CD4-positive, alpha-beta T cell (primary cell): ENCODE data around the gene SPECC1L. TPM values are rescaled to one million over a fixed set of nuclear protein-coding genes. Genes with fewer than 3 reads are reported as not detected.

Source experiments
- ATAC-seq: fragments of 200-7000 bp; cut with Tn5 transposase; one replicate; pipeline ENCODE4 v1.10.0; 2022; ENCODE audit warnings: mild to moderate bottlenecking; ENCODE audit not compliant: poor library complexity
- CTCF ChIA-PET: fragments of 350-600 bp; sonication (Branson Sonifier 250); formaldehyde crosslinking; loops from one replicate; lab custom pipeline; 2021; ENCODE audit warnings: antibody characterized with exemption, inconsistent platforms; lab: Charles Lee
- POLR2A ChIA-PET: fragments of 350-600 bp; sonication (Branson Sonifier 250); formaldehyde crosslinking; loops from one replicate; lab custom pipeline; 2021; ENCODE audit warnings: antibody characterized with exemption, inconsistent platforms; lab: Charles Lee
- DNase-seq, 14 experiments: peaks; one replicate each; pipeline ENCODE4 v3.0.0-alpha.2; 2013 to 2020; ENCODE audit warnings: mixed read lengths in 2 of 14
- H3K27ac ChIP-seq, 2 donors: one replicate each; pipeline versions ENCODE4 v1.5.1 to v1.7.0; 2013; ENCODE audit warnings: low read length in 2 of 2, low read depth in 1 of 2, mild to moderate bottlenecking in 1 of 2
- H3K27me3 ChIP-seq, 2 experiments: 1 replicate in 1 of 2; 2 replicates in 1 of 2; pipeline versions ENCODE4 v1.6.1 to v1.7.0; 2013; ENCODE audit warnings: low read length in 2 of 2, control low read depth in 1 of 2, mild to moderate bottlenecking in 1 of 2, moderate library complexity in 1 of 2; ENCODE audit not compliant: insufficient read depth in 2 of 2, control insufficient read depth in 1 of 2
- H3K36me3 ChIP-seq: one replicate; pipeline ENCODE4 v1.6.1; 2013; ENCODE audit warnings: low read length, control low read depth; ENCODE audit not compliant: insufficient read depth
- H3K4me1 ChIP-seq: one replicate; pipeline ENCODE4 v1.6.1; 2013; ENCODE audit warnings: low read length, control low read depth; ENCODE audit not compliant: insufficient read depth
- H3K4me3 ChIP-seq: one replicate; pipeline ENCODE4 v1.5.1; 2013; ENCODE audit warnings: mild to moderate bottlenecking, low read length, moderate library complexity
- H3K9me3 ChIP-seq, 2 experiments: 1 replicate in 1 of 2; 2 replicates in 1 of 2; pipeline versions ENCODE4 v1.6.1 to v1.7.0; 2013; ENCODE audit warnings: low read length in 2 of 2, mild to moderate bottlenecking in 2 of 2, control low read depth in 1 of 2, moderate library complexity in 1 of 2; ENCODE audit not compliant: control insufficient read depth in 1 of 2, insufficient read depth in 1 of 2
- H3K27ac Mint-ChIP-seq: one replicate; pipeline ENCODE4 v1.8.0; 2020; ENCODE audit warnings: mixed read lengths
- H3K27me3 Mint-ChIP-seq: one replicate; pipeline ENCODE4 v1.8.0; 2021; ENCODE audit warnings: mixed read lengths
- H3K36me3 Mint-ChIP-seq: one replicate; pipeline ENCODE4 v1.8.0; 2021; ENCODE audit warnings: low read depth, mixed read lengths
- H3K4me1 Mint-ChIP-seq: one replicate; pipeline ENCODE4 v1.8.0; 2021; ENCODE audit warnings: low read depth, mixed read lengths
- H3K4me3 Mint-ChIP-seq: one replicate; pipeline ENCODE4 v1.8.0; 2020; ENCODE audit warnings: mild to moderate bottlenecking, mixed read lengths
- H3K9me3 Mint-ChIP-seq: one replicate; pipeline ENCODE4 v1.8.0; 2020; ENCODE audit warnings: mixed read lengths
- CTCF ChIP-seq: fragments of 200-600 bp; IDR thresholded peaks from one replicate; pipeline ENCODE4 v1.8.0; 2022; ENCODE audit warnings: antibody characterized with exemption, mild to moderate bottlenecking
- intact Hi-C, 2 experiments: fragments of 100-400 bp; cut with DNase I in 1 of 2; cut with micrococcal nuclease in 1 of 2; formaldehyde crosslinking; loops; one replicate each; pipeline versions ENCODE4 v1.15.1 to v1.9.0; 2023 to 2025; cut with DNase I, micrococcal nuclease
- total RNA-seq, 174 experiments: library from RNA in 2 of 174; stranded (reverse) in 2 of 174; gene quantifications; one replicate each; pipeline ENCODE4 v1.2.3 and lab custom pipeline; 2021 to 2026

The SPECC1L gene
- total RNA-seq, 2 experiments from 2014 or later: 27.5 to 31.8 TPM

GRCh38 chr22:24417901-24418641 is 147.4 kb downstream of the SPECC1L start:
- Mint-ChIP-seq H3K36me3 (peaks cover 26% of the 10 kb centered on the region), H3K27me3 (no peaks in the 10 kb centered on the region), H3K9me3 (no peaks in the 10 kb centered on the region), H3K4me3 (no peak overlapping the region), H3K27ac (no peak overlapping the region), H3K4me1 (peaks cover 11% of the 10 kb centered on the region)
- no peak for TF ChIP-seq CTCF
- H3K4me1 ChIP-seq: peaks cover 5% of the 10 kb centered on the region
- no peak overlapping the region for H3K27ac ChIP-seq
- ChIA-PET POLR2A (no interaction called here), CTCF (interaction anchor here (0.5 kb wide), 1 partner anchor 86 kb away, joined by 3 read pairs; no protein-coding TSS in a partner anchor)
- no peak for DNase-seq
- no peak overlapping the region for H3K4me3 ChIP-seq
- intact Hi-C loops: no loop called here
- no peak for ATAC-seq
- H3K9me3 ChIP-seq: no peaks in the 10 kb centered on the region
- no peaks in the 10 kb centered on the region for H3K27me3 ChIP-seq
- peaks cover 21% of the 10 kb centered on the region for H3K36me3 ChIP-seq

GRCh38 chr22:24418786-24419474 is 148.3 kb downstream of the SPECC1L start:
- ATAC-seq (no peak), DNase-seq (no peak)
- peaks cover 9% of the 10 kb centered on the region for H3K4me1 ChIP-seq
- Mint-ChIP-seq H3K27ac (no peak overlapping the region), H3K4me1 (peaks cover 11% of the 10 kb centered on the region), H3K36me3 (peaks cover 25% of the 10 kb centered on the region), H3K9me3 (no peaks in the 10 kb centered on the region), H3K27me3 (no peaks in the 10 kb centered on the region), H3K4me3 (no peak overlapping the region)
- H3K9me3 ChIP-seq: no peaks in the 10 kb centered on the region
- ChIA-PET POLR2A (no interaction called here), CTCF (interaction anchor here (0.5 kb wide), 1 partner anchor 85 kb away, joined by 3 read pairs; no protein-coding TSS in a partner anchor)
- peaks cover 18% of the 10 kb centered on the region for H3K36me3 ChIP-seq
- H3K27me3 ChIP-seq: no peaks in the 10 kb centered on the region
- no peak overlapping the region for H3K27ac ChIP-seq
- H3K4me3 ChIP-seq: no peak overlapping the region
- intact Hi-C loops: no loop called here
- no peak for TF ChIP-seq CTCF

- no peak for DNase-seq
- Mint-ChIP-seq H3K9me3 (no peaks in the 10 kb centered on the region), H3K27ac (no peak overlapping the region), H3K27me3 (no peaks in the 10 kb centered on the region), H3K4me3 (no peak overlapping the region), H3K36me3 (peaks cover 21% of the 10 kb centered on the region), H3K4me1 (peaks cover 11% of the 10 kb centered on the region)
- Histone ChIP-seq H3K27ac (no peak overlapping the region), H3K36me3 (peaks cover 13% of the 10 kb centered on the region), H3K4me1 (peaks cover 12% of the 10 kb centered on the region), H3K4me3 (no peak overlapping the region), H3K9me3 (no peaks in the 10 kb centered on the region), H3K27me3 (no peaks in the 10 kb centered on the region)
- ChIA-PET CTCF (no interaction called here), POLR2A (no interaction called here)
- intact Hi-C loops: no loop called here
- no peak for TF ChIP-seq CTCF
- ATAC-seq: no peak
These were observed 148.8 kb downstream of the SPECC1L start for GRCh38 chr22:24419475-24419850.
